ENCODE results near the gene KIF2A.

Gene KIF2A

GRCh38 chr5:62291829-62292228 is 14.2 kb upstream of the KIF2A start:
- peak; percentile 48 for DNase-seq (ENCODE audit: low read depth)

- no peak for DNase-seq (ENCODE audit: low read depth)
Measured at GRCh38 chr5:62296998-62297397, 9.0 kb upstream of the KIF2A start.

- DNase-seq (ENCODE audit: low read depth), result no peak
Measured at GRCh38 chr5:62298118-62298517, 7.9 kb upstream of the KIF2A start.

- no peak for DNase-seq (ENCODE audit: low read depth)
Measured at GRCh38 chr5:62299101-62299500, 6.9 kb upstream of the KIF2A start.

GRCh38 chr5:62299600-62299999 is 6.4 kb upstream of the KIF2A start:
- DNase-seq (ENCODE audit: low read depth), result no peak

GRCh38 chr5:62305358-62305714 is 670 bp upstream of the KIF2A start:
- no peak for DNase-seq (ENCODE audit: low read depth)

GRCh38 chr5:62306323-62306895 is 403 bp downstream of the KIF2A start:
- no peak for DNase-seq (ENCODE audit: low read depth)

DNA sequence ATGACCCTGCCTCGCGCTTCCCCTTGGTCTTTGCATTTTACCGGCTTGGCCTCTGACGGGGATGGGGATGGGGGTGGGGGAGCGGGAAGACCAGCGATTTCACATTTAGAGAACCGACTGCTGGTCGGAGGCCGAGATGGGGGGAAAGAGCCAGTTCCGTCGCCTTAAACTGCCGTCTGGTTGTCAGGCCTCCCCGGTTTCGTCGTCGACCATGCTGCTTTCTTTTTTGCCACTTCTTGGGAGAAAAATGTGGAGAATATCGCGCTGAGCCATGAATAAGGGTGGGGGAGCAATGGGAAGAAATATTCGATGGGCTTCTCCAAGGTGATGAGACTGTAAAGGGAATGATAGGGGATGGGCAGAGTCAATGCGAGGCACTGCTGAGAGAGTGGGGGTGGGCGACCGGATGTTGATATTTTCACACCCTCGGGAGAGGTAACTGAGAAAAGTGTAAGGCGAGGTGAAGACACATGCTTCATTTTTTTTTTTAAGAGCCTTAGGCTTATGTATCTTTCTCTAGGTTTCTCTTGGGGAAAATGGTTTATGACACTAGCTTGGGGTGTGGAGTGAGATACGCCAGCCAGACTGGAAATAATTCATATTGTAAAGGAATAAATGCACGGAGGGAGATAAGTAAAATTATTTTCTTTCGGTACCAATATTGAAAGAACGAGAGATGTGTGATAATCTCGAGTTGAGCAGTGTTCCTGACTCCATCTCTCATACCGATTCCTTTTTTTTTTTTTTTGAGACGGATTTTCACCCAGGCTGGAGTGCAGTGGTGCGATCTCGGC is 1.1 kb downstream of the KIF2A start:
- peak; percentile 35 for DNase-seq (ENCODE audit: low read depth)

DNA sequence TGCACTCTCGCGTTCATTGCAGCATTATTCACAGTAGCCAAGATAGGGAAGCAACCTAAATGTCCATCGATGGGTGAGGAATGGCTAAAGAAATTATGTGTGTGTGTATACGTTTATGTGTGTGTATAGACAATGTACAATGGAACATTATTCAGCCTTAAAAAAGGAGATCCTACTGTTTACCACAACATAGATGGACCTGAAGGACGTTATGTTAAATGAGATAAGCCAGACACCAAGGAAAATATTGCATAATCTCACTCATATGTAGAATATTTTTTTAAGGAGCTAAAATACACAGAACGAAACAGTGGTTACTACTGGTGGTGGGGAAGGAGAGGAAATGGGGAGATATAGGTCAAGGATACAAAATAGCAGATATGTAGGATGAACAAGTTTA is 2.4 kb downstream of the KIF2A start:
- no peak for DNase-seq (ENCODE audit: low read depth)

DNA sequence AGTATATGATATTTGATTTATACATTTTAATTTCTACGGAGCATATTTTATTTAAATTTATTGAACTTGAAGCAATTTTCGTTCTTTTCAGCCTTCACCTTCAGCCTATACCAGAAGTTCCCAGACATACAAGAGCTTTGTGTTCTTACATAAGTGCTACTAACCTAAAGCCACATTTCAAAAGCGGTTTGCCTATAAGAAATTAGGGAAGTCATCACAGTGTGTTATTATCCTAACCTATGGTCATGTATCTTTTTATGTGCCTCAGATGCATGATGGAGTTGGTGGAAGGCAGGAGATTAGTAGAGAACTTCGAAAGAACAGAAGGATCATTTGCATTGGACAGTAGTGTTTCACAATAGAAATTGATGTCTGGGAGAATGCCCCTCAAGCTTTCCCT is 3.1 kb downstream of the KIF2A start:
- DNase-seq (ENCODE audit: low read depth), result no peak

GRCh38 chr5:62310426-62311143 is 4.6 kb downstream of the KIF2A start:
- no peak for DNase-seq (ENCODE audit: low read depth)

GRCh38 chr5:62312036-62312435 is 6.0 kb downstream of the KIF2A start:
- DNase-seq (ENCODE audit: low read depth), result no peak

GRCh38 chr5:62312674-62313073 is 6.7 kb downstream of the KIF2A start:
- DNase-seq (ENCODE audit: low read depth), result no peak

GRCh38 chr5:62314213-62314830 is 8.3 kb downstream of the KIF2A start:
- no peak for DNase-seq (ENCODE audit: low read depth)

- DNase-seq (ENCODE audit: low read depth), result no peak
Measured at GRCh38 chr5:62315376-62316175, 9.6 kb downstream of the KIF2A start.

GRCh38 chr5:62316176-62316502 is 10.1 kb downstream of the KIF2A start:
- no peak for DNase-seq (ENCODE audit: low read depth)

- DNase-seq (ENCODE audit: low read depth), result no peak
Measured at GRCh38 chr5:62317810-62318209, 11.8 kb downstream of the KIF2A start.

DNA sequence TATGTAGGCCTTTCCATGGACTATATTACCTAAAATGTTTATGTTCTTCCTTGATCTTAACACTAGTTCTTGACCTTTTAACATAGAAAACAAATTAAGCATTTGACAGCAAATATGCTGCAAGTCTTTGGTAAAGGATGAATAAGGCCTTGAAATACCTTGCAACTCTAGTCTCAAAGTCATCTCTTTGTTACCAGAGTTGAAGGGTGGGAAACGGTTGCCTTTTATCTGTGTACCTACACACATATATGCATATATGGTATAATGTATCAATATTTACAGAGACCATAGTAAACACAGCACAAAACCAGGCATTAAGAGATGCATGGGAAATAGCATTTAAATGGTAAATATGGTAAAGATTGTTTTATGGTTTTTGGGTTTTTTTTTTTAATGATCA is 16.5 kb downstream of the KIF2A start:
- DNase-seq (ENCODE audit: low read depth), result no peak

DNA sequence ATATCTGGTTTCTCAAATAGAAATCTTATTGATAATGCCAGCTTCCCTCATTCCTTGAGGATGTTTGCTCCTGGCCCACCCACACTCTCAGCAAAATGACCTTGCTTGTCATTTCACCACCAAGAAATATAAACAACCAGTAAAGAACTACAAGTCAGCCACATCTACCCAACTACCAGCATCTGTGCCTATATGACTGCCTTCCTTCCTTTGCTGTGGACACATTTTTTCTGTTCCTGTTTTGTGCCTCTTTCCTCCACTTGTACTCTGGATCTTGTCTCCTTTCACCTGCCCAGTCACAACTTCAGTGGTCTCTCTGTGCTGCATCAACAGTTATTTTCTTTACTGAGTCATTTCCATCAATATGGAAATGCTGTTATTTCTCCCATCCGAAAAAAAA is 20.3 kb downstream of the KIF2A start:
- DNase-seq (ENCODE audit: low read depth), result no peak

DNA sequence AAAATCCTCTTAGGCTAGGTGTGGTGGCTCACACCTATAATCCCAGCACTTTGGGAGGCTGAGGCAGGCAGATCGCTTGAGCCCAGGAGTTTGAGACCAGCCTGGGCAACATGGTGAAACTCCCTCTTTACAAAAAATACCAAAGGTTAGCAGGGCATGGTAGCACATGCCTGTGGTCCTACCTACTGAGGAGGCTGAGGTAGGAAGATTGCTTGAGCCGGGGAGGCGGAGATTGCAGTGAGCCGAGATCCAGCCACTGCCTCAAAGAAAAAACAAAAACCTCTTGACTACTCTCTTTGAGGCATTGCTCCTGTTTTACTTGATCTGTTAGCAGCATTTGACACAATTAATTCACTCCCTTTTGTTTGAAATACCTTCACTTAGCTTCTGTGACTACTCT is 20.7 kb downstream of the KIF2A start:
- DNase-seq (ENCODE audit: low read depth), result no peak

GRCh38 chr5:62327138-62328053 is 21.4 kb downstream of the KIF2A start:
- DNase-seq (ENCODE audit: low read depth), result no peak
